SIG-M5 treated with dmso at 0.1 percent for 504 hours (cell line): ENCODE measurements around the gene DNAH14.
"Not testable (repeated sequence)": the region's sequence is repeated elsewhere in the genome, so short reads cannot be mapped to it uniquely, and the experiment has no call there.

ENCODE experiments used
- DNase-seq: peaks from one replicate; lab custom pipeline; 2025; ENCODE audit not compliant: unreplicated experiment; lab: John Stamatoyannopoulos, UW

Gene DNAH14

DNA sequence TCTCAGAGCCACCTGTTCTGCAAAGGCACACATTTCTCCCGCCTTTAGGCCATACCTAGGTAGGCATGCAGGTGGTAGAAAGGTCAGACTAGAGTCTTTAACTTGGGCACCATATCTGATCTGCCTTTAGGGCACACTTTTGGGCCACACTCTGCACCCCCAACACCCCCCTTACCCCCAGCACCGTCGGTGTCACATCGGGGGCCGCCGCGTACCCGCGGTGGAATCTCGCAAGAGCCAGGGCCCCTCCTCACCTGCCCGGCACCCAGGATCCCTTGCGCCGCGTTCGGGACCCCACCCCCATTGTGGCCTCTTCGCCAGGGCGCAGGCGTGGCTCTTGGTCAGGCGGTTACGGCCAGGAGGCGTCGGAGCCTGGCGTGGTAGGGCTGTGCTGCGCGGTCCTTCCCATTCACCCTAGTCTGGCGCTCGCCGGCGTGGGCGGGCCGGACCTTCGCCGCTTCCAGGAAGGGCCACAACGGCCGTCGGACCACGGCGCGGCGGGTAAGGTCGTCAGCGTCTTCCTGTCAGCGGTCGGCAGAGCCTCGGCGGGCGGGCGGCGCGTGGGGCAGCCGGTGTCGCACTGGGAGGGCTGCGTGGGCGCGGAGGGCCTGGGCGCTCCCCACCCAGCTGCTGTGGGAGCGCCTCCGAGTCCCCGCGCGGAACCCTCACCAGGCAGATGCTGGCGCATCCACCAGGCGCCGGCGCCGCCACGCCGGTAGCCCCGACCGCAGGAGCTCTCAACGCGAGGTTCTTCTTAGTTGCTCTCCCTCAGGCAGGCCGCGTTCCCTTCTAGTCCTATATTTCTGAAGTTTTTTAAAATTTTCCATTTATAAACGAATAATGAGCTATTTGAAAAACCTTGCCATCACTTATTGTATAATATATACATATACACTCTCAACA lies at the start of gene DNAH14:
DNAH14 (plus strand) TSS at position 341 of the 903 bp plus-strand sequence. CDS start 23,028 bp downstream, outside the sequence.
- peak; percentile 43 for DNase-seq

DNA sequence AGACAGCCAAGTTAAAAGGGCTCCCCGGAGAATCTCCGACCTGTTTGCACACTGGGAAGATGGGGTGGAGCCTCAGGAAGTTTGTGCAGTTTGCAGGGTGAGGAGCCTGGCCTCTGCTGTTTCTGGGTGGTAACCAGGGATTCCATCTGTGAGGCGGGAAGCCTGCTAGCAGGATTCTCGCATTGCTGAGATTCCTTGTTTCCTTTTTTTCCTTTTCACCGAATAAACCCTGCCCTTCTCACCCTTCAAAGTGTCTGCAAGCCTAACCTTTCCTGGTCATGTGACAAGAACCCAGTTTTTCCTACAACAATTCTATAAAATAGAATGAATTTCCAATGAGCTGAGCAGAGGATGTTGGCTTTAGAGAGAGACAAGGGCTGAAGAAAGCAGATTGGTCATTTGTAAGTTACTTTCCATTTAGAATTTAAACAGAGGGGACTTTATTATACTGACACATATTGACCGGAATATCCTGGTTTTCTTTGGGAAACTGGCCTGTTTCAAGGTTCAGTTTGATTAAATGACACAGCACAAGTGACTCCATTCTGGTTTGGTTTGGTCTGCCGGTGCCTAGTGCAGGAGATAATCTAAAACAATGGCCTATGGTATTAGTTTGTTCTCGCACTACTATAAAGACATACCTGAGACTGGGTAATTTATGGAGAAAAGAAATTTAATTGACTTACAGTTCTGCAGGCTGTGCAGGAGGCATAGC lies 48.7 kb upstream of the DNAH14 start:
- no peak for DNase-seq

DNA sequence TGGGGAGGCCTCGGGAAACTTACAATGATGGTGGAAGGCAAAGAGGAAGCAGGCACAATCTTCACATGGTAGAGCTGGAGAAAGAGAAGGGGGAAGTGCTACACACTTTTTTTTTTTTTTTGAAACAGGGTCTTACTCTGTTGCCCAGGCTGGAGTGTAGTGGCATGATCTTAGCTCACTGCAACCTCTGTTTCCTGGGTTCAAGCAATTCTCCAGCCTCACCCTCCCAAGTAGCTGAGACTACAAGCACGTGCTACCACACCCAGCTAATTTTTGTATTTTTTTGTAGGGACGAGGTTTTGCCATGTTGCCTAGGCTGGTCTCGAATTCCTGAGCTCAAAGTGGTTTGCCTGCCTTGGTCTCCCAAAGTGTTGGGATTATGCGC lies 48.2 kb upstream of the DNAH14 start:
- DNase-seq, result not testable (repeated sequence)

DNA sequence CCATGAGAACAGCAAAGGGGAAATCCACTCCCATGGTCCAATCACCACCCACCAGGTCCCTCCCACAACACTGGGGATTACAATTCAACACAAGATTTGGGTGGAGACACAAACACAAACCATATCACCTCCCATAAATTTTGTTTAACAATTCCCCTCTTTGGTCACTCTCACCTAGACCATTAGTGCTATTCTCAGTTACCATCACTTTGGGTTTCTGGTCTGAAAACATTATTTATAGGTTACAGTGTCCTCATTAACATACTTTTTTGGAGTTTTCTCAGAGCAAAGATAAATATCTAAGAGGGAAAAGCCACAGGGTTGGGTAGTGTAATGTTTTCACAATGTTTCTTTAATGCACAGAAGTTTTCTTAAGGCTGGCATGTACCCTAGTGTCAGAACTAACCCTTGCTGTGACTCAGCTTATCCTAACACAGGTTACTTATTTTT lies 47.7 kb upstream of the DNAH14 start:
- no peak for DNase-seq

DNA sequence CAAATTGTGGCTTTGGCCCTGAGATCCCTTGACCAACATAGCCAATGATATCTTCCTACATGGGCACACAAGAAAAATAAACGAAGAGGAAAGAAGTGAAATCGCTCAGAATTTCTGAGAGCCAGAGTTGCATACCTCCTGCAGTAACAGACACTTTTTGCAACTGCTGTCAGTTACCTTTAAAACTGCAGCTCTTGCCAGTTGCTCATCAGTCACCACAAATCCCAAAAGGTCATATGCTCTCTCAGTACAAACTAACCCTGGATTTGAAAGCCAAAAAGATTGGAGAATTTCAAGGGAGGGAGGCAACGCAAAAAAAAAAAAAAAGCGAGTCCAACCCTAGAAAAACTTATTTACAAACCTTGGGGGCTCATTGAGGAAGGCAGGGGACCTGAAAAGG lies 47.2 kb upstream of the DNAH14 start:
- DNase-seq, result no peak

DNA sequence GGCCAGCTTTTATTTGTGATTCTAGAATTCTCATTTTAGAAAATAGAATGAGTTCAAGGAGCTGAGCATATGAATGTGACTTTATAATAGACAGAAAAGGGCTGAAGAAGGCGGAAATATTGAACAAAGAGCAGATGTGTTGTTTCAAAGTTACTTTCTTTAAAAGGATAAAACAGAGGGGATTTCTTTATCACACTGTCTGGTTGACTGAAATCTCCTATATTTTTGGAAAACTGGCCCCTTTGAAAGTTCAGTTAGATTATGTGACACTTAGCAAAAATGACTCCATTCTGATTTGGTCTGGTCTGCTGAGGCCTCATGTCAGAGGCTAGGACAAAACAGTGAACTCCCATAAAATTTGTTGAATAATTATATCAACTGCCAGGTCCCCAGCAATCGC lies 46.4 kb upstream of the DNAH14 start:
- DNase-seq, result no peak

DNA sequence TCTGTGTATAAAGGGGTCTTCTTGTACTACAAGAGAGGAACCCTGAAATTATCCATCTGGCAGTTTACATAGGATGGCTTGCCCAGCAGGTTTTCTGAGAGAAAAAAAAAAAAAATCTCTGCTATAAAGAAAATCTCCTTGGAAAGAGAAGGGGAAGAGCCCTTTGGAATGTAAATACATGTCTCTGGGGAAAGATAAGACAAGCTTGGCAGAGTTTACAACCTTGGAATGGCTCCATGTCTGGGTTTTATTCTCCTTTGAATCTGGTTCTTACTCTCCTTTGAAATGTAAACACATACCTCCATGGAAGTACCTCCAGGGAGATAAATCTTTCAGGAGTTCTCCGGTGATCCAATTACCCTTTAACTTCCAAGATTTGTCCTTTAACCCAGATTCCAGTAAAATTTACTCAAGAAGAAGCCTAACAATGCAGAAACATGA lies 45.1 kb upstream of the DNAH14 start:
- no peak for DNase-seq

DNA sequence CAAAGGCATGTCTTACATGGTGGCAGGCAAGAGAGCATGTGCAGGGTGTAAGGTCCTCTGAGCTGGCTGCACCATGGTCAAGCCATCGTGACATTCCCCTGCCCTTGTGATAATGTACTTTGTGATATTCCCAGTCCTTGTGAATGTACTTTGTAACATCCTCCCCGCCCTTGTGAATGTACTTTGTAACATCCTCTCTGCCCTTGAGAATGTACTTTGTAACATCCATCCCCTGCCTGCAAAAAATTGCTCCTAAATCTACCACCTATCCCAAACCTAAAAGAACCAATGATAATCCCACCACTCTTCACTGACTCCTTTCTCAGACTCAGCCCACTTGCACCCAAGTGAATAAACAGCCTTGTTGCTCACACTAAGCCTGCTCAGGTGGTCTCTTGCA lies 44.1 kb upstream of the DNAH14 start:
- DNase-seq, result not testable (repeated sequence)

DNA sequence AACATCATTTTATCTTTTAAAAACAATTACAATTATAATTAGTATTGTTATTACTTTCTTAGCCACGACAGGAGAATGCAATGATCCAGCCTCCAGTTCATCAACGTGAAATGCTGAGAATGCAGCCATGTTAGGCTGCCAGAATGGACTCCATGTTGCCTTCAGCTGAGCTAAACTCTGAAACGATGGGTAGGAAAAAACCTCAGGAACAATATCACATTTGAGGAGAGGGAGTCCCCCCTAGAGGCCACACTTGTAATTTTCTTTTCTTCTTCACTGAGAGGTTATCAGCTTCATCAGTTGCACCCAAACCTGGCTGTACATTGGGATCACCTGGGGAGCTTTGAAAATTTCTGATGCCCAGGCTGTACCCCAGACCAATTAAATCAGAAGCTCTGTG lies 34.6 kb upstream of the DNAH14 start:
- peak; percentile 16 for DNase-seq

DNA sequence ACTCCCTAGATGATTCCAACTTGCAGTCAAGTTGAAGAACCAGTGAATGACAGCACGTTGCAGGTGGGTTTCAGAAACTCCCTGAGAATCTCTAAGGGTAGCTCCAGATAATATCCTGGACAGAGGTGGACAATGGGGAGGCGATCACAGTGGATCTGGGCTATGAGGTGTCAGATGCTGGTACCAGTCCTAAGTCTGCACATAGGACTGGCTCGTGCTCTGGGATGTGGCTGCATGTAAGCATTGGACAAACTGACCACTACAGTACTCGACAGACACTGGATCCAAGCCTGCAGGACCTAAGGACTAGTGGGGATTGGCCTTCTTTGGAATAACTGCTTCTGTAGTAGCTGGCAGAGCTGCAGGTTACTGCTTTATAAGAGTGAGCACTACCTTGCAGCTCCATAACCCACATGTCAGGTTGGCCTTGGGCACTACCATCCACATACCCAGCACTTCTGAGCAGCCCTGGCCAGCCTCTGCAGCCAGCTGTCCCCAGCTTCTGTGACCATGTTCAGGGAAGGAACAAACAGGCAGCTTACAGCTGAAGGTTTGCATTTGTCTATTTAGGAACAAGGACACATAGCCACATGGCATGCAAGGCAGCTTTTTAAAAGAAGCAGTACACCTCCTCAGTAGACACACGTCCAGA lies 33.2 kb upstream of the DNAH14 start:
- DNase-seq, result no peak

DNA sequence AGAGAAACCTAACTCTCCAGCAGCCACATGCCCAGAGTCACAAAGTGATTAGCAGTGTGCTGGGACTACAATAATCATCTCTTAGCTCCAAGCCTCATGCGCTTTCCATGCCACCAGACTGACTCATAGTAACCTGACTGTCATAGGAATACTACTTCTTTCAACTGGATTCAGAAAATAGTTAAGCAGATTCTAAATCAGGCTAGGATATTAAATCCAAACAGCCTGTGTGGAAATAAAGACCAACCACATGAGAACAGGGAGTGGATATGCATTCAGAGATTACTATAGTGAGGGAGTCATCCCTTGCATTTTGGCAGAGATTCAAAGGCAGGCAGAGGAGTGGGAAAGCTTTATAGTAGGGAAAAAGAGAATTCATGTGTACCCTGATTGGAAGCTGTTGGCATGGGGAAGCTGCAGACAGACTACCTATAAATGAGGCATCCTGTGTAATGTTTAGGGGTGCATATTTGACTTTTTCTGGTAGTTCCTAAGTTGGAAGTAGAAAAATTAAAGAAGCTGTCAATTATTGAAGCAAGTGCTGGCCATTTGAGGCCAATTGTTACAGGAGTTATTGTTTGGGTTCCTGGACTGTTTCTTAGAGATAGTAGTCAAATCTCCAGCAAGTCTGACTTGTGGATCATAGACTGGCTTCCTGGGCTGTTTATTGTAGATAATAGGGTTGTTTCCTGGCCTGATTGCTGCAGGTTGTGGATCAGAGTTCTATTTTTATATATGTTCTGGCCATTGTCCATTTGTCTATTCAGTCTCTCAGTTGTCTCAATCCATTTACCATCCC lies 31.7 kb upstream of the DNAH14 start:
- DNase-seq, result no peak

DNA sequence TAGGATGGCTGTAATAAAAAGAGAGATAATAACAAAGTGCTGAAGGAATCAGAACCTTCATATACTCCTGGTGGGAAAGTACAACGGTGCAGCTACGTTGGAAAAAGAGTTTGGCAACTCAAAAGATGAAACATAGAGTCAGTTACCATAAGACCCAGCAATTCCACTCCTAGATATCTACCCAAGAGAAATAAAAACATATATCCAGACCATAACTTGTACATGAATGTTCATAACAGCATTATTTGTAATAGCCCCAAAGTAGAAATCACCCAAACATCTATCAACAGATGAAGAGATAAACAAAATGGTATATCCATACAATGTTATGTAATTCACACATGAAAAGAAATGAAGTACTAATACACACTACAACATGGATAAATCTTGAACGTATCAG lies 30.5 kb upstream of the DNAH14 start:
- no peak for DNase-seq

DNA sequence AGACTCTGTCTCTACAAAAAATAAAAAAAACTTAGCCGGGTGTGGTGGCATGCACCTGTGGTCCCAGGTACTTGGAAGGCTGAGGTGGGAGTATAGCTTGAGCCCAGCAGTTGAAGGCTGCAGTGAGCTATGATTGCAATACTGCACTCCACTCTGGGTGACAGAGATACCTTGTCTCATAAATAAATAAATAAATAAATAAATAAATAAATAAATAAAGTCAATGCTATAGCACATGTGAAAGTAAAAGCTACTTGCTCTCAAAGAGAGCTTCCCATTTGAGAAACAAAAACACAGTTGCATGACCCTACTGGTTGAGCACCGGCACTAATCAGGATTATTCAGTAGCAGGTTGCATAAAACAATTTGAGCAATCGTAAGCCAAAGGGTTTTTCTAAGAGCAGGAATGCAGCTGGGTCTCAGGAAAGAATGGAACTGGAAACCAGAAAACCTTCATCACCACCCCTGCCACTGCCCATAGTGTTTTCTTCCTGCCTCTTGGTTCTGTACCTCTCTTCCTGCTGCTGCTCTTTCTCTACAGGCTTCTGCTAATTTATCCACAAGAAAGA lies 29.3 kb upstream of the DNAH14 start:
- DNase-seq, result no peak

DNA sequence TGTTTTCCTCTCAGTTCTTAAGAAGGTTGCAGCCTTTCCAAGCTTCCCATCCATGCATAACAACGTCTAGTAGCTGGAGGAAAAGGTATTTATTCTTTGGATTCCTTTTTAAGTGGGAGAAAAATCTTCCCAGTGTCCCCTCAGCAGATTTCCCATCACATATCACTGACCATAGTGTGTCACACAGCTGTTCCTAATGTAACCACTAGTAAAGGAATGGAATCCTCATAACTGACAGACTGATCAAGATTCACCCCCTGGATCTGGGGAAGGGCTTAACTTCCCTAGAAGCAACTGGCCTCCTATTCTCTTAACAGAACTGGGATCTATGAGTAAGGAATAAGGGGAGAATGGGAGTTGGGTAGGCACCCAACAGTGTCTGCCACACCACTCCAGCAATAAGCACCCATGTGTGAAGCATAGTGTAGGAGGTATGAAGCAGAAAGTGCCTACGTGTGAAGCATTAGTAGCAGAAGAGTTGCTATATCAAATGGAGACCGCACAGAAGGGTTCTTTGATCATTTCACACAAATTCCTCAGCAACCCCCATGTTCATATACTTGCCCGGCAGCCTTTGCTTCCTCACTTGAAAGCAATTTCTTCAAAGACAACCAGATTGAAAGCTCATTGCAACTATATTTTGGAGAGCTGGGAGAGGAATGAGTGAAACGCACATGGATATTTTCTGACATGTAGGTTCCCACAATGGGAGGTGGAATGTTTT lies 28.2 kb upstream of the DNAH14 start:
- DNase-seq, result no peak

DNA sequence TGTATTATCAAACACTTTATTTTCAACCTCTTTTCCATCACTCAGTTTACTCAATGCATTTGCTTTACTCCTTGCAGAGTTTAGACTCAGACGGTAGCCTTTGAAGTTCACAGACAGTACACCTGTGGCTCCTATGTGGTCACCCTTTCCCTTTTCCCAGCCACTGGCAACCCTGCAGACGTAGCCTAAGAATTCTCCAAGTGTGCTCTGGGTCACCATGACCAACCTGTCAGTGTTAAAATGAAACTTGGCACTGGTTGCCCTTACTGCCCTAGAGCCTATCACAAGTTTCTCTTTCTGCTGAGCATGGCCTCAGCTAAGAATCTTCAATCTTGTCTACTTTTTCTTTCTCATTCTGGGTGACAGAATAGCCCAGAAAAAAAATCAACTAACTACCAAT lies 25.5 kb upstream of the DNAH14 start:
- DNase-seq, result no peak

DNA sequence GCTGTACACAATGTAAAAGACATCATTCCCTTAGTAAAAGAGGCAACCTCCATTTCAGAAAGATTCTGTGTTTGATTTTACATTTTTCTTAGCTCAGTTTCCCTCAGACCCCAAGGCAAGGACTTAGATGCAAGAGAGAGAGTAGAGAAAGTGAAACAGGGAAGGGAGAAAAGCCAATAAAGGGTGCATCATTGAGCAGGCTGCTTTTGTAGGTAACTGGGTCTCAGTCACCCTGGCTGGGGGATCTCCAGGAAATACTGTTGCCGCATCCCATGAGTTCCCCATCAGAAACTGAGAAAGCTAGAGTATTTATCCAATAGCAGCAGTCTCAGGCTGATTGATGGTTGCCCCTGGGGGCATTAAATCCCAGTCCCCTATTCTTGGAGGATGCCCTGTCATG lies 23.1 kb upstream of the DNAH14 start:
- no peak for DNase-seq

DNA sequence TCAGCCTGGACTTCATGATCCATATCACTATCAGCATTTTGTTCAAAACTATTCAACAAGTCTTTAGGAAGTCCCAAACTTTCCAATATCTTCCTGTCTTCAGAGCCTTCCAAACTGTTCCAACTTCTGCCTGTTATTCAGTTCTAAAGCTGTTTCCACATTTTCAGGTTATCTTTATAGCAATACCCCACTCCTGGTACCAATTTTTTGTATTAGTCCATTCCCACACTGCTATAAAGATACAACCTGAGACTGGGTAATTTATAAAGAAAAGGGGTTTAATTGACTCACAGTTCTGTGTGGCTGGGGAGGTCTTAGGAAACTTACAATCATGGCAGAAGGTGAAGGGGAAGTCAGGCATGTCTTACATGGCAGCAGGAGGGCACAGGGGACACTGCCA lies 18.3 kb upstream of the DNAH14 start:
- no peak for DNase-seq

DNA sequence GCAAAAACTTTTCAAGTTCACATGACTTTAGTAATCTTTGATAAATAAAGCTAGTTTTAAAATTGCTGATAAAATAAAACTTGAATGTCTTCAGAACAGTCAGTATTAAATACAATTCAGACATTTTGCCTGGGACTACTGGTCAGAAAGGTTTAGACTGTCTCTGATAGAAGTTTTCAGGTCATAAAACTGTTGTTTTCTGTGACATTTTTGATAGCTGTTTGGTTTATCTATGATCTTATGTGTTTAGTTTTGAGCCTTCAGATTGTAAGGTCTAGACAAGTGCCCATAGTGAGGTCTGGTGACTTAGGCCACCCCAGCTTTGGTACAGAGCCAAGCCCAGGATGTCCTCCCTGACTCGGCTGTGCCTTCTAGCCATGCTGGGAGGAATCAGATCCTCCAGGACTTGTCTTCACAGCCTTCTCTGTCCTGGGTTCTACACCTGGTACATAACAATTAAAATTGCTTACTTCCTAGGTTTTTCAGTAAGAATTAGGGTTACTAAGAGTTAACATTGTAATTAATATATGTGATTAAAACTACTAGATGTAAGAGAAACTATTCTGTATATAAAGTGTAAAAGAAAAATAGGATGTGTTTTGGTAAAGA lies 15.1 kb upstream of the DNAH14 start:
- DNase-seq, result no peak

DNA sequence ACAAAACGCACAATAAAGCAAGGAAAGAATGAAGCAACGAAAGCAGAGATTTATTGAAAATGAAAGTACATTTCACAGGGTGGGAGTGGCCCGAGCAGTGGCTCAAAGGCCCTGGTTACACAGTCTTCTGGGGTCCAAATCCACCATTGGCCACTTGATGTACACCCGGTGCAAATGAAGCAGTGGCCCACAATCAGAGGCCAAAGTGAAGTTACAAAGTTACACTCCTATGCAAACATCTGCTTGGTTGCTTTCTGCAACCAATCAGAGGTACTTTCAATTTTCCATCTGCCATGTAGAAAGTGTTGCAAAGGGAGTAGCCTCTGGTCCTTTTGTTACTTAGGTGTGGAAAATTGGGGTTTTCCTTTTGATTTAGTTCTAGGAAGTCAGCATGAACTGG lies 10.0 kb upstream of the DNAH14 start:
- no peak for DNase-seq
